Stomach smooth muscle (tissue), 2 donors: ENCODE results near the gene MT1X.

ENCODE experiments used
- H3K27ac ChIP-seq: one replicate; pipeline ENCODE4 v1.7.0; 2013; ENCODE audit warnings: mild to moderate bottlenecking, low read length, inconsistent platforms
- H3K27me3 ChIP-seq, 2 donors: one replicate each; pipeline ENCODE4 v1.7.0; 2013; ENCODE audit warnings: low read length in 2 of 2; ENCODE audit not compliant: insufficient read depth in 2 of 2, control insufficient read depth in 1 of 2
- H3K36me3 ChIP-seq, 2 donors: one replicate each; pipeline ENCODE4 v1.7.0; 2013; ENCODE audit warnings: low read length in 2 of 2; ENCODE audit not compliant: control insufficient read depth in 2 of 2, insufficient read depth in 2 of 2
- H3K4me1 ChIP-seq: one replicate; pipeline ENCODE4 v1.7.0; 2013; ENCODE audit warnings: low read length; ENCODE audit not compliant: control insufficient read depth, insufficient read depth
- H3K4me3 ChIP-seq, 2 donors: one replicate each; pipeline ENCODE4 v1.7.0; 2013; ENCODE audit warnings: low read length in 2 of 2
- H3K9ac ChIP-seq, 2 donors: one replicate each; pipeline ENCODE4 v1.7.0; 2013; ENCODE audit warnings: low read length in 2 of 2, mild to moderate bottlenecking in 1 of 2
- H3K9me3 ChIP-seq, 2 donors: one replicate each; pipeline ENCODE4 v1.7.0; 2013; ENCODE audit warnings: low read length in 2 of 2; ENCODE audit not compliant: control insufficient read depth in 2 of 2
- donor health status: healthy.
- donor health status: Pancreatic carcinoma.

Gene MT1X

GRCh38 chr16:56697456-56698155 lies 15.3 kb downstream of the MT1X start:
- H3K36me3 ChIP-seq = no peaks in the 10 kb centered on the region
- H3K27me3 ChIP-seq = no peaks in the 10 kb centered on the region
- peaks cover 0 to 4% of the 10 kb centered on the region in 2 donors for H3K9me3 ChIP-seq
- peaks cover 2% of the 10 kb centered on the region for H3K4me1 ChIP-seq
- no peak overlapping the region for H3K4me3 ChIP-seq
- H3K27ac ChIP-seq = no peak overlapping the region
- H3K9ac ChIP-seq = no peak overlapping the region

- Histone ChIP-seq H3K36me3 (no peaks in the 10 kb centered on the region), H3K4me3 (no peak overlapping the region), H3K27ac (no peak overlapping the region)
Observed at GRCh38 chr16:56700195-56700594, 17.9 kb downstream of the MT1X start.

GRCh38 chr16:56700631-56701030 lies 18.4 kb downstream of the MT1X start:
- H3K9me3 ChIP-seq = peaks cover 0 to 4% of the 10 kb centered on the region in 2 donors
- peaks cover 2% of the 10 kb centered on the region for H3K4me1 ChIP-seq
- H3K4me3 ChIP-seq = no peak overlapping the region
- H3K27me3 ChIP-seq = no peaks in the 10 kb centered on the region
- H3K27ac ChIP-seq = no peak overlapping the region
- no peak overlapping the region for H3K9ac ChIP-seq
- H3K36me3 ChIP-seq = no peaks in the 10 kb centered on the region

More at GRCh38 chr16:56700195-56700594, 17.9 kb downstream of the MT1X start:
- H3K4me1 ChIP-seq = peaks cover 2% of the 10 kb centered on the region
- no peak overlapping the region for H3K9ac ChIP-seq
- H3K27me3 ChIP-seq = no peaks in the 10 kb centered on the region
- H3K9me3 ChIP-seq = peaks cover 0 to 4% of the 10 kb centered on the region in 2 donors

GRCh38 chr16:56701534-56701933 lies 19.3 kb downstream of the MT1X start:
- Histone ChIP-seq H3K9ac (no peak overlapping the region), H3K27me3 (no peaks in the 10 kb centered on the region), H3K4me1 (peaks cover 2% of the 10 kb centered on the region), H3K36me3 (no peaks in the 10 kb centered on the region), H3K9me3 (peaks cover 0 to 4% of the 10 kb centered on the region in 2 donors), H3K27ac (no peak overlapping the region), H3K4me3 (no peak overlapping the region)

- Histone ChIP-seq H3K4me1 (peaks cover 2% of the 10 kb centered on the region), H3K4me3 (no peak overlapping the region), H3K9ac (no peak overlapping the region), H3K27me3 (no peaks in the 10 kb centered on the region), H3K9me3 (no peaks in the 10 kb centered on the region), H3K27ac (no peak overlapping the region), H3K36me3 (no peaks in the 10 kb centered on the region)
Observed at GRCh38 chr16:56702836-56703235, 20.6 kb downstream of the MT1X start.

GRCh38 chr16:56708525-56709442 lies 26.5 kb downstream of the MT1X start:
- Histone ChIP-seq H3K27ac (no peak overlapping the region), H3K36me3 (no peaks in the 10 kb centered on the region), H3K4me3 (no peak overlapping the region), H3K27me3 (no peaks in the 10 kb centered on the region), H3K9ac (no peak overlapping the region), H3K9me3 (no peaks in the 10 kb centered on the region), H3K4me1 (no peaks in the 10 kb centered on the region)

- Histone ChIP-seq H3K4me3 (no peak overlapping the region), H3K36me3 (no peaks in the 10 kb centered on the region), H3K9me3 (no peaks in the 10 kb centered on the region), H3K27ac (no peak overlapping the region), H3K4me1 (no peaks in the 10 kb centered on the region), H3K9ac (no peak overlapping the region), H3K27me3 (no peaks in the 10 kb centered on the region)
Observed at GRCh38 chr16:56709443-56710040, 27.3 kb downstream of the MT1X start.

- no peaks in the 10 kb centered on the region for H3K36me3 ChIP-seq
- H3K4me1 ChIP-seq = no peaks in the 10 kb centered on the region
- H3K9ac ChIP-seq = no peak overlapping the region
- no peaks in the 10 kb centered on the region for H3K27me3 ChIP-seq
- no peaks in the 10 kb centered on the region for H3K9me3 ChIP-seq
- H3K4me3 ChIP-seq = no peak overlapping the region
- H3K27ac ChIP-seq = no peak overlapping the region
Observed at GRCh38 chr16:56710181-56710737, 28.0 kb downstream of the MT1X start.

GRCh38 chr16:56711862-56712261 lies 29.6 kb downstream of the MT1X start:
- no peak overlapping the region for H3K4me3 ChIP-seq
- H3K27ac ChIP-seq = no peak overlapping the region
- H3K27me3 ChIP-seq = no peaks in the 10 kb centered on the region
- H3K9me3 ChIP-seq = no peaks in the 10 kb centered on the region
- no peak overlapping the region for H3K9ac ChIP-seq
- no peaks in the 10 kb centered on the region for H3K36me3 ChIP-seq
- H3K4me1 ChIP-seq = no peaks in the 10 kb centered on the region

GRCh38 chr16:56713794-56714193 lies 31.5 kb downstream of the MT1X start:
- Histone ChIP-seq H3K4me1 (no peaks in the 10 kb centered on the region), H3K36me3 (no peaks in the 10 kb centered on the region), H3K9ac (no peak overlapping the region), H3K27me3 (no peaks in the 10 kb centered on the region), H3K9me3 (no peaks in the 10 kb centered on the region), H3K4me3 (no peak overlapping the region), H3K27ac (no peak overlapping the region)
